Measurements from ENCODE around the gene LATS2.

LATS2 gene

GRCh38 chr13:21061029-21061763, at the start of gene LATS2:
TSS of gene LATS2 (minus strand) at chr13:21061586. CDS start at chr13:21046026, 15,560 bp downstream.
- DNase-seq (ENCODE audit: low read depth in 2 of 2, low spot score in 1 of 2) = peak; percentile 35 to 51

- no peak for DNase-seq (ENCODE audit: low read depth in 2 of 2, low spot score in 1 of 2)
Observed at GRCh38 chr13:21109168-21109567, 47.8 kb upstream of the LATS2 start.

- no peak for DNase-seq (ENCODE audit: low read depth in 2 of 2, low spot score in 1 of 2)
Observed at GRCh38 chr13:21106089-21106488, 44.7 kb upstream of the LATS2 start.

GRCh38 chr13:21104199-21105019, 43.0 kb upstream of the LATS2 start:
- no peak for DNase-seq (ENCODE audit: low read depth in 2 of 2, low spot score in 1 of 2)

GRCh38 chr13:21101865-21102576, 40.6 kb upstream of the LATS2 start:
- DNase-seq (ENCODE audit: low read depth in 2 of 2, low spot score in 1 of 2) = no peak

- DNase-seq (ENCODE audit: low read depth in 2 of 2, low spot score in 1 of 2) = no peak
Observed at GRCh38 chr13:21100994-21101757, 39.8 kb upstream of the LATS2 start.

GRCh38 chr13:21100211-21100610, 38.8 kb upstream of the LATS2 start:
- no peak for DNase-seq (ENCODE audit: low read depth in 2 of 2, low spot score in 1 of 2)

GRCh38 chr13:21095311-21095710, 33.9 kb upstream of the LATS2 start:
- DNase-seq (ENCODE audit: low read depth in 2 of 2, low spot score in 1 of 2) = no peak

GRCh38 chr13:21089830-21090229, 28.4 kb upstream of the LATS2 start:
- DNase-seq (ENCODE audit: low read depth in 2 of 2, low spot score in 1 of 2) = no peak

GRCh38 chr13:21088534-21088933, 27.1 kb upstream of the LATS2 start:
- DNase-seq (ENCODE audit: low read depth in 2 of 2, low spot score in 1 of 2) = no peak

GRCh38 chr13:21086929-21087328, 25.5 kb upstream of the LATS2 start:
- DNase-seq (ENCODE audit: low read depth in 2 of 2, low spot score in 1 of 2) = no peak

GRCh38 chr13:21081926-21082325, 20.5 kb upstream of the LATS2 start:
- DNase-seq (ENCODE audit: low read depth in 2 of 2, low spot score in 1 of 2) = no peak

- DNase-seq (ENCODE audit: low read depth in 2 of 2, low spot score in 1 of 2) = no peak
Observed at GRCh38 chr13:21080593-21080891, 19.2 kb upstream of the LATS2 start.

- DNase-seq (ENCODE audit: low read depth in 2 of 2, low spot score in 1 of 2) = no peak
Observed at GRCh38 chr13:21079761-21080592, 18.6 kb upstream of the LATS2 start.

- no peak for DNase-seq (ENCODE audit: low read depth in 2 of 2, low spot score in 1 of 2)
Observed at GRCh38 chr13:21079221-21079620, 17.8 kb upstream of the LATS2 start.

- DNase-seq (ENCODE audit: low read depth in 2 of 2, low spot score in 1 of 2) = no peak
Observed at GRCh38 chr13:21078501-21078900, 17.1 kb upstream of the LATS2 start.

- no peak for DNase-seq (ENCODE audit: low read depth in 2 of 2, low spot score in 1 of 2)
Observed at GRCh38 chr13:21077788-21078353, 16.5 kb upstream of the LATS2 start.

GRCh38 chr13:21077076-21077787, 15.8 kb upstream of the LATS2 start:
- no peak for DNase-seq (ENCODE audit: low read depth in 2 of 2, low spot score in 1 of 2)

GRCh38 chr13:21076253-21076652, 14.9 kb upstream of the LATS2 start:
- no peak for DNase-seq (ENCODE audit: low read depth in 2 of 2, low spot score in 1 of 2)
